GM12872 (cell line): ENCODE data around the gene COPS9.
A peak's percentile ranks its signal among the peaks of the same experiment; 100 is the strongest.

Source experiments
- CTCF ChIP-seq: IDR thresholded peaks from 3 replicates; pipeline ENCODE4 v1.5.1; 2011; ENCODE audit warnings: low read depth, mild to moderate bottlenecking, low read length, moderate library complexity; ENCODE audit not compliant: insufficient read depth

COPS9 gene

GRCh38 chr2:240146141-240146561 lies 10.0 kb upstream of the COPS9 start:
- no peak for TF ChIP-seq CTCF

GRCh38 chr2:240145461-240145860 lies 9.4 kb upstream of the COPS9 start:
- TF ChIP-seq CTCF, result no peak

GRCh38 chr2:240144649-240145261 lies 8.7 kb upstream of the COPS9 start:
- no peak for TF ChIP-seq CTCF

GRCh38 chr2:240143801-240144648 lies 7.9 kb upstream of the COPS9 start:
- peak; percentile 97 for TF ChIP-seq CTCF

- no peak for TF ChIP-seq CTCF
Measured at GRCh38 chr2:240143276-240143675, 7.2 kb upstream of the COPS9 start.

- TF ChIP-seq CTCF, result no peak
Measured at GRCh38 chr2:240142859-240143258, 6.8 kb upstream of the COPS9 start.

- no peak for TF ChIP-seq CTCF
Measured at GRCh38 chr2:240142256-240142775, 6.2 kb upstream of the COPS9 start.
